GM08714 (cell line): ENCODE results near the gene SARNP.

Source experiments
- H3K4me3 ChIP-seq: fragments of 200-500 bp; sonication (Bioruptor generic); 2 replicates; pipeline ENCODE4 v1.5.1; 2014; ENCODE audit warnings: mild to moderate bottlenecking, low read length, inconsistent platforms
- ZNF274 ChIP-seq: IDR thresholded peaks from 2 replicates; pipeline ENCODE4 v1.6.1; 2012; ENCODE audit warnings: mild to moderate bottlenecking, low read depth, low read length

The SARNP gene

GRCh38 chr12:55745361-55746173 lies 72.0 kb downstream of the SARNP start:
- TF ChIP-seq ZNF274: no peak
- H3K4me3 ChIP-seq: peak overlapping the region; percentile 61

- no peak for TF ChIP-seq ZNF274
- peak overlapping the region; percentile 61 for H3K4me3 ChIP-seq
Observed at GRCh38 chr12:55744340-55745030, 73.0 kb downstream of the SARNP start.

DNA sequence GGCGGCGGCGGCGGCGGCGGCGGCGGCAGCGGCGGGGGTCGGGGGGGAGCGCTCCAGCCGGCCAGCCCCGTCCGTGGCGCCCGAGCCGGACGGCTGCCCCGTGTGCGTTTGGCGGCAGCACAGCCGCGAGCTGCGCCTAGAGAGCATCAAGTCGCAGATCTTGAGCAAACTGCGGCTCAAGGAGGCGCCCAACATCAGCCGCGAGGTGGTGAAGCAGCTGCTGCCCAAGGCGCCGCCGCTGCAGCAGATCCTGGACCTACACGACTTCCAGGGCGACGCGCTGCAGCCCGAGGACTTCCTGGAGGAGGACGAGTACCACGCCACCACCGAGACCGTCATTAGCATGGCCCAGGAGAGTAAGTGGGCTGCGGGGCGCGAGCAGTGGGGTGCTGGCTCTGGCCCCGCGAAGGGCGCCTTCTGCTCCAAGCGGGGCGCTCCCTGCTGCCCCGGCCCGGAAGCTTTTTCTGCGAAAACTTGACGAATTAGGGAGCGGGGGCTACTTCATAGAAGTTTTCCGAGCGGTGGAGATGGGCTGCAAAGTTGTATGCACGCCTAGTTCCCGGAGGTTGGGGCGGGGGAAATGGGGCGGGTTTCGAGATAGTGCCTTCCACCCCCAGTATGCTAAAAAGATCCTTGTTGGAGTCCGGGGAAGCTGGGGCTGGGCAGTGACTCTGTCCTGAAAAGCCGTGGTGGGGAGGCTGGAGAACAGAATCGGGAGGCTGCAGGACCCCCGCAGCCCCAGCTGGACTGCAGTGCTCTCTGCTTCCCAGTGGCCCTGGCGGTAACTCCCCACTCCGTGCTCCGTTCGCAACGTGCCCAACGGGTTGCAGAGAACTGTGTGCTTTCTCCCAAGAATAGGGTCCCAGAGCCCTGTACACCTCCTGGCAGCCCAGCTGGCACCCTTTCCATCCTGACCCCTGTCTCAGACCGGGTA lies 73.9 kb downstream of the SARNP start:
- TF ChIP-seq ZNF274: no peak
- peak overlapping the region; percentile 61 for H3K4me3 ChIP-seq

- H3K4me3 ChIP-seq: peak within 1 kb of the TSS; percentile 71
- TF ChIP-seq ZNF274: no peak
Observed at GRCh38 chr12:55742719-55743405, 74.7 kb downstream of the SARNP start, which contains the start of gene GDF11. TSS of gene GDF11 (plus strand) at chr12:55743122. CDS start at chr12:55743317, 195 bp downstream.

GRCh38 chr12:55741931-55742680 lies 75.4 kb downstream of the SARNP start:
- peak overlapping the region; percentile 71 for H3K4me3 ChIP-seq
- no peak for TF ChIP-seq ZNF274

DNA sequence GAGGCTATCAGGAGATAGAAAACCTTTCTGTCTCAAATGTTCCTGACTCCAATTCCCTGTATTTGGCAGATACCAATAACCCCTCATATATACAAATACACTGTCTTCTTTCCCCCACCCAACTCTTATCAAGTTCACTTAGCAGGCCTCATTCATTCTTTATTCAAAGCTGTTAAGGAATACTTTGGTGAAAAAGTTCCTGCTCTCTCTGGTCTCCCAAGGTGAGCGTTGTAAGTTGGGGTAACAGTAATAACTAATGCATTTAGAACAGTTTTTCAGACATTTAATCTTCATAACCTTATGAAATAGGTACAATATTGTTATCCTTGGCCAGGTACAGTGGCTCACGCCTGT lies 78.5 kb downstream of the SARNP start:
- no peak overlapping the region; the same call in 1 of the 2 replicates for H3K4me3 ChIP-seq

DNA sequence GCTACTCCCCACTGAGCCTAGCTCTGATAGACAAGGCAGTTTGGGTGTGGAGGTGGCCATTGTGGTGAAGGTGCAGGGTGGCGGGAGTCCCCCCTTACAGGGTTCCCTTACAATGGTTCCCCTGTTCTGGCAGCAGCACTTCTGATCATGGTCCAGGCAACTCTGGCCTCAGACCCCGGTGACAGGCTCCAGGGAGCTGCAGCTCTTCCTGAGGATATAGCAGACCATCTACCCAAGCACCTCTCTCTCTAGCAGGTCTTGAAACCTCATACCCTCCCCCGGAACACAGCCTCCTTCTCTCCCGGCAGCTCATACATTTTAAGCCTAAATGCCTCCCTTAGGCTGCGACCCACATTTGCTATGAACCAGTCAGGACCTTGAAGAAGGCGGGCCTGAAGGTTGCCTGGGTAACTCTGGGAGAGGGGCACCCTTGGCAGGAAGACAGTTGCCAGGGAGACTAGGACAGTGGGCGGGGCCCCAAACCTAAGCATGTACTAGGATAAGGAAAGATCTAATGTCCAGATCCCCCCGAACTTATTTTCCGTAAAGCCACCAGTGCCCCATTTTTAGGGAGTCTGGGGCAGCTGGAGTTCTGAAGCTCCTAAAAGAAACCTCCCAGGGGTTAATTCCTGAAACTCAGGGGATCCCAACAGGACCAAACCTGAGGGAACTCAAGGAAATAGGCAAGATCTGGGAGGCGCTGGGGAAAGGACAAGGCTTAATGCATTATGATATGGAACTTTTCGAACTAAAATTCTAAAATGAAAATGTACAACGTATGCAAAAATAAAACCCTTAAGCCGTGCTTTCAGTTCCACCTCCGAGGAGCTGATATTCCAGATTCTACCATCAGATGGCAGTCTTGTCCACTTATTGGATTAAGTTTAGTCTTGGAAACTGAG lies 79.2 kb downstream of the SARNP start:
- TF ChIP-seq ZNF274: no peak
- H3K4me3 ChIP-seq: peak overlapping the region; percentile 94

More for the DNA sequence above, 78.5 kb downstream of the SARNP start:
- no peak for TF ChIP-seq ZNF274

DNA sequence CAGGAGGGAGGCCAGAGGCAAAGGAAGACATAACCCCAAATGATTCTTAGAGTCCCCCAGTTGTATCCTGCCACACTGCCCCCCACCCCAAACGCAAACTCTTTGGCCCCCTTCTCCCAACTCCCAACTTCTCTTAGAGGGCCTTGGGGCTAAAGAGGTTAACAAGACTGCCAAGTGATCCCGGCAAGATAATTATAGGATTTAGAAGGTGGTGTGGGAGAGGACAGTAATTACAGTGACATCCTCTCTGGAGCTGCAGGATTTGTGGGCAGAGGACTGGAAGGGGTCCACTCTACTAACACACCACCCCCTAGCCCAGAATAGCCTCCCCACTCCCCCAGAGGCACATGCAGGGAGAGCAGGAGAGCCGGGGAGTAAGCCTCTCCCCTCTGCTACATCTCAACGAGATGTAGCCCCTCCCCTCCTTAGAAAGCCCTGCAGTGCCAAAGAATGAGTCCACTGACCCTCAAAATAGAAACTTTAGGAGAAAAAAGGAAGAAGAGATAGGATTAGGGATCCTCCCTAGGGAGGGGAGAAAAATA lies 79.9 kb downstream of the SARNP start:
- TF ChIP-seq ZNF274: no peak
- H3K4me3 ChIP-seq: peak overlapping the region; percentile 94; the same call in 1 of the 2 replicates

GRCh38 chr12:55736780-55737580 lies 80.5 kb downstream of the SARNP start:
- H3K4me3 ChIP-seq: no peak overlapping the region
- no peak for TF ChIP-seq ZNF274

DNA sequence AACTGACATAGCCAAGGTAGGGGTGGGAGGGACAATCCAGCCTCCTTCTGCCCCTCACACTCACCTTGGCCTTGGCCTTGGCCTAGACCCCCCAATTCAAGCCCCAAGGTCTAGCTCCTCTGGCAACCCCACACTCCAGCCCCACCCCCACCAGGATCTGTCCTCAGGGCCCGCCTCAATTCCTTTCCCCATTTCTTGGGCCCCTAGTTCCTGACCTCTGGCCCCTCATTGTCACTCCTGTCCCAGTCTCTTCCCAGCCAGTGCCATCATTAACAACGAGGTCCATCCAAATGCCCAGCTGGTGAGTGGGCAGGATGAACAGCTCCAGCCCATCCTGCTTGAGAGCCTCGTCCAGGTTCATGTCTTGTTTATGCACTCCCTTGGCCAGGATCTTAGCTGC lies 81.4 kb downstream of the SARNP start:
- H3K4me3 ChIP-seq: no peak overlapping the region
- TF ChIP-seq ZNF274: no peak

GRCh38 chr12:55734595-55734994 lies 82.9 kb downstream of the SARNP start:
- no peak for TF ChIP-seq ZNF274
- no peak overlapping the region for H3K4me3 ChIP-seq
